K562 (cell line): ENCODE results near the gene CRB2. TPM values are rescaled to one million over a fixed set of nuclear protein-coding genes. Genes with fewer than 3 reads are reported as not detected.

Source experiments
- ARID3A ChIP-seq: IDR thresholded peaks from 2 replicates; pipeline ENCODE4 v1.6.1; 2012; ENCODE audit warnings: low read depth, low read length, improper control_type of control experiment, borderline replicate concordance
- ATF2 ChIP-seq: sonication (generic); formaldehyde crosslinking; IDR thresholded peaks from 2 replicates; pipeline ENCODE4 v1.8.1; 2022; ENCODE audit warnings: missing genetic modification reagents
- BMI1 ChIP-seq: fragments of 150-350 bp; IDR thresholded peaks from 2 replicates; pipeline ENCODE4 v1.6.1; 2014; ENCODE audit warnings: low read length
- GABPA ChIP-seq: fragments of 200-800 bp; sonication (Bioruptor generic); conservative IDR thresholded peaks from 2 replicates; pipeline ENCODE4 v1.6.1; 2016; ENCODE audit warnings: low read depth, missing genetic modification characterization, missing compliant biosample characterization
- HDAC1 ChIP-seq, 2 experiments: fragments of 450-650 bp; IDR thresholded peaks; 2 replicates each; pipeline ENCODE4 v1.6.1; 2016 to 2017; ENCODE audit warnings: inconsistent platforms in 1 of 2, mild to moderate bottlenecking in 1 of 2, moderate library complexity in 1 of 2
- HDAC8 ChIP-seq: fragments of 450-650 bp; IDR thresholded peaks from 2 replicates; pipeline ENCODE4 v1.6.1; 2016; ENCODE audit warnings: mild to moderate bottlenecking, missing genetic modification characterization, moderate library complexity, missing compliant biosample characterization
- MAZ ChIP-seq, 2 experiments: fragments of 450-650 bp in 1 of 2; sonication (generic) in 1 of 2; formaldehyde crosslinking; IDR thresholded peaks in 1 of 2; conservative IDR thresholded peaks in 1 of 2; 2 replicates each; pipeline versions ENCODE4 v1.4.0 to v1.5.0; 2020; ENCODE audit warnings: mild to moderate bottlenecking in 1 of 2, missing genetic modification reagents in 1 of 2
- MEF2D ChIP-seq: conservative IDR thresholded peaks from 2 replicates; pipeline ENCODE4 v1.6.1; 2016; ENCODE audit warnings: low read depth, missing genetic modification characterization, missing compliant biosample characterization
- MYNN ChIP-seq, 2 experiments: sonication (generic); formaldehyde crosslinking in 1 of 2; IDR thresholded peaks; 2 replicates each; pipeline versions ENCODE4 v1.5.0 to v1.6.1; 2016 to 2020; ENCODE audit warnings: antibody characterized with exemption in 1 of 2, missing genetic modification reagents in 1 of 2
- PKNOX1 ChIP-seq: fragments of 450-650 bp; IDR thresholded peaks from 2 replicates; pipeline ENCODE4 v1.6.1; 2016
- RUNX1 ChIP-seq: sonication (generic); IDR thresholded peaks from 2 replicates; pipeline ENCODE4 v1.6.1; 2016; ENCODE audit warnings: antibody characterized with exemption, low read depth
- SMARCA4 ChIP-seq: fragments of 450-650 bp; IDR thresholded peaks from 2 replicates; pipeline ENCODE4 v1.6.1; 2016
- TBL1XR1 ChIP-seq, 2 experiments: IDR thresholded peaks; 2 replicates each; pipeline ENCODE4 v1.6.1; 2012; ENCODE audit warnings: improper control_type of control experiment in 2 of 2, low read length in 2 of 2, mild to moderate bottlenecking in 1 of 2
- THRB ChIP-seq: fragments of 450-650 bp; formaldehyde crosslinking; conservative IDR thresholded peaks from 2 replicates; pipeline ENCODE4 v1.4.0; 2022; ENCODE audit warnings: mild to moderate bottlenecking, missing genetic modification characterization
- VEZF1 ChIP-seq: fragments of 200-800 bp; sonication (Bioruptor generic); IDR thresholded peaks from 2 replicates; pipeline ENCODE4 v1.6.1; 2017; ENCODE audit warnings: missing genetic modification characterization, missing compliant biosample characterization
- ZC3H8 ChIP-seq: fragments of 450-650 bp; IDR thresholded peaks from 2 replicates; pipeline ENCODE4 v1.6.1; 2017
- ZNF121 ChIP-seq: sonication (generic); formaldehyde crosslinking; conservative IDR thresholded peaks from 2 replicates; pipeline ENCODE4 v1.8.0; 2022; ENCODE audit warnings: missing genetic modification reagents
- ZNF584 ChIP-seq: fragments of 200-800 bp; sonication (Bioruptor generic); IDR thresholded peaks from 2 replicates; pipeline ENCODE4 v1.6.1; 2016; ENCODE audit warnings: low read depth, mild to moderate bottlenecking, missing genetic modification characterization, missing compliant biosample characterization
- polyA plus RNA-seq, 8 experiments: library from polyadenylated mRNA; depleted of rRNA in 4 of 8; stranded (reverse) in 5 of 8; unstranded in 3 of 8; fragments of >200 nt; fragmentation: Nextera tagmentation in 2 of 8; fragmentation: Illumina TruSeq in 1 of 8; extraction: Ambion mirVana in 2 of 8; extraction: Trizol in 1 of 8; gene quantifications; 2 replicates each; pipeline versions ENCODE4 v1.2.1 to v1.2.3, GENCODE V29; 2011 to 2014; ENCODE audit warnings: inconsistent platforms in 1 of 8, missing spikeins in 1 of 8
- total RNA-seq, 7 experiments: library from RNA; depleted of rRNA in 6 of 7; stranded (reverse); fragments of >200 nt in 6 of 7; fragmentation: Illumina TruSeq in 2 of 7; extraction: Trizol in 2 of 7; gene quantifications; 2 replicates each; pipeline versions ENCODE4 v1.2.1 to v1.2.3, GENCODE V29; 2011 to 2021; ENCODE audit warnings: low replicate concordance in 1 of 7

CRB2 gene
- total and polyA plus RNA-seq, 9 of the 15 experiments (the other 6 are each of a cell fraction or from before 2014, with no cell fraction given), result 0.13 to 1.2 (median 0.25) TPM; not detected in 2

GRCh38 chr9:123395689-123396511 lies 39.9 kb downstream of the CRB2 start (continued):
- no peak for TF ChIP-seq ATF2
- TF ChIP-seq VEZF1 (CRISPR knock-in tag), result peak; percentile 87
- TF ChIP-seq ZC3H8, result no peak
- TF ChIP-seq PKNOX1, result no peak
- no peak for TF ChIP-seq RUNX1
- no peak for TF ChIP-seq ZNF584 (CRISPR knock-in tag)
- no peak for TF ChIP-seq ARID3A
- TF ChIP-seq THRB, result 0 out of 2 replicates have a peak, but pooled peaks have one; percentile 41
- no peak for TF ChIP-seq HDAC8
- TF ChIP-seq GABPA (tag), result no peak
- peak; percentile 40 for TF ChIP-seq SMARCA4
- no peak for TF ChIP-seq ZNF121 (CRISPR knock-in tag)
- TF ChIP-seq MYNN (IDR thresholded peaks at IDR 0.05), result 0 out of 2 replicates have a peak, but pooled peaks have one; percentile 29
- no peak for TF ChIP-seq MYNN (CRISPR knock-in tag; IDR thresholded peaks at IDR 0.05)
- TF ChIP-seq MAZ (CRISPR knock-in tag; conservative IDR thresholded peaks at IDR 0.05 in 1 of 2, IDR thresholded peaks at IDR 0.05 in 1 of 2), result peak in 1 of 2 experiments; percentile 32; a peak in 1 of 4 replicates
- no peak for TF ChIP-seq MEF2D
- TF ChIP-seq TBL1XR1 (IDR thresholded peaks at IDR 0.05; ENCODE audit: low read length in 2 of 2), result no peak
- TF ChIP-seq HDAC1 (IDR thresholded peaks at IDR 0.05), result peak in 1 of 2 experiments; percentile 11; a peak in 1 of 4 replicates
- TF ChIP-seq BMI1, result no peak
